Stimulated activated CD4-positive, alpha-beta T cell treated with anti-CD3 and anti-CD28 coated beads, Interleukin-4, amount 100 ng/mL, for 48 hours (primary cell): ENCODE measurements around the gene IFT27.

Experiments
- DNase-seq, 2 donors: peaks; one replicate each; pipeline ENCODE4 v3.0.0-alpha.2; 2020; ENCODE audit warnings: low read depth in 2 of 2

IFT27 gene

DNA sequence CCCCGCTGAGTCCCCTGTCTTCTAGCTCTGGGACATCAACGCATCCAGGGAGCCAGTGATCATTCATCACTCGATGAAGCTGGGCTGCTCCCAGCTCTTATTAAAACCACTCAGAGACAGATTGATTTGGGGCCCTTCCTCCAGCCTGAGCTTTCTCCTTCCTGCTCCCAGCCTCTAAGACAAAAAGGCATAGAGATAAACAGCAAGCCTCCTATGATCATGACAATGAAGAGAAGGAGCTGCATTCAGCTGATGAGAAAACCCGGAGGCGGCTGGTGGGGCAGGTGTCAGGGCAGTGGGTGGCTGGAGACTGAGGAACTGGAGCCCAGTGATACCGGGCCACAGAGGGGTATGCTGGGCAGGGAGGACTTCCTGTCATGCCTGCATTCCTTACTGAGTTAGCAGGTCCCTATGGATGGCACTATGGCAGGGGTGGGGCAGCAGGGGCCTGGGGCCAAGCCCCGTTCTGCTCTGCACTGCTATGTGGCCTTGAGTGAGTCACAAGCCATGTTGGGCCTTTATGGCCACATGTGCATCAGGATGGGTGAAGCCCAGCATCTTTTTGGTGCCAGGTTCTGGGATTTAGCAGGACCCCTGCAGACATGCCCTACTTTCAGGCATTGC is 20.7 kb upstream of the IFT27 start:
- no peak for DNase-seq

DNA sequence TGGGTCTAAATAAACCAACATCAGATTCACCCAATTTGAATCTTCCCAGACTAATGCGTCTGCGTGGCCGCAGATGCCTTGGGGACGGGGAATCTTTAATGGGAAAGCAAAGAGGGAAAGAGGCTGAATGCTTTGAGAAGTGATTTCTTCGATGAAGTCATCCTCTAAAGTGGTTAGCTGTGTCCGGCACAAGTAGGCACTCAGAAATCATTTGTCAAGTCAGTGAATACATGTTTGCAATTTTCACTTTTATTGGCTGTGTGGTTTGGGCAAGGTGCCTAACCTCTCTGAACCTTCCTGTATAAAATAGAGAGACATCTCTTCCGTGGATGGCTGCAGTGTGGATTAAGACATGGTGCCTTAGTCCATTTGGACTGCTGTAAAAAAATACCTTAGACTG is 19.7 kb upstream of the IFT27 start:
- no peak for DNase-seq

DNA sequence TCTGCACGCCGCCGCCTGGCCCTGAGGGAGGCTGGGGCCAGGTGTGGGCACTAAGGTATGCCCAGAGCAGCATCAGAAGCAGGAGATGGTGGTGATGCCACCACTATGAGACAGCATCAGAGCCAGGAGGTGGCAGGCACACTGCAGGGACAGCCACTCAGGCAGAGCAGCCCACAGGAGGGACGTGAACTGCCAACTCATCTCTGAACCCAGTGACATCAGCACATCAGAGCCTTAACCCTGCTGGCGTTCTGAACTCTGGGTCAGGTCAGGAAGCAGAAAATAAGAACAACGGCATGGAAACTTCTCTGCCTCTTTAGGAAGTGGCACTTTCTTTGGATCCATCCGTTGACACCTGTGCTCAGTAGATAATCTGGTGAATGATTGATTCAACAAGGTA is 14.7 kb upstream of the IFT27 start:
- peak; percentile 20 to 26 for DNase-seq

DNA sequence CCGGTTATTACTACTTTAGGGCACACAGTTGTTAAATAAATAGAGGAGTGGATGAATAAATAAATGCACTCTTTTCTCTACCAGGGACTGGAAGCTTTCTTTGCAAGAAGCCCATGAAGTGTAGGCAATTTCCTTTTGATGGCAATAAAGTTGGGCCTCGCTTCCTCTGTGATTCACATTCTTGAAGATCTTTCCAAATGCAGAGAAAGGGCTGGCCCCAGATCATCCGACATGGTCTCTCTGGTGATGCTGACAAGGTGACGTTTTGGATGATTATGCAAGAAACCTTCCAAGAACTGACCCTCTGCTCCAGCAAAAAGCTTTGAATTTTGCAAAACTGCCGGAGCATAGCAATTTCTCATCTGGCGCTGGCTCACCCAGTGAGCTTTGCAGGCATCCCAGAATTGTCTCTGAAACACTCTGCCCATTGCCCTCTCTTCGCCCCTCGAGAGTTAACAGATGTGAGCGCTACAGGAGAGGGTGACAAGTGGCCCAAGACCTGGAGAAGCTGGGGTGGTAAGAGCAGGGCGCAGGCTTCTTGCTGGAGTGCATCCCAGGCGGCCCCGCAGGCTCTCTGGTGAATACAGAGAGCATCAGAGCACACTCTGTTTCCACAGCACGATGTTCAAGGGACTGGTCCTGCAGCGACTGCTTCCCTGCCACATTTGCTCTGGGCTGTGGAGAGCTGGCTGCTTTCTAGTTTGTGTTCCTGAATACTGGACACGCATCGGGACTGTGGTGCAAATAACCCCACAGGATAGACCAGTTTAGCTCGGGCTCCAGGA is 11.5 kb upstream of the IFT27 start:
- DNase-seq: no peak

DNA sequence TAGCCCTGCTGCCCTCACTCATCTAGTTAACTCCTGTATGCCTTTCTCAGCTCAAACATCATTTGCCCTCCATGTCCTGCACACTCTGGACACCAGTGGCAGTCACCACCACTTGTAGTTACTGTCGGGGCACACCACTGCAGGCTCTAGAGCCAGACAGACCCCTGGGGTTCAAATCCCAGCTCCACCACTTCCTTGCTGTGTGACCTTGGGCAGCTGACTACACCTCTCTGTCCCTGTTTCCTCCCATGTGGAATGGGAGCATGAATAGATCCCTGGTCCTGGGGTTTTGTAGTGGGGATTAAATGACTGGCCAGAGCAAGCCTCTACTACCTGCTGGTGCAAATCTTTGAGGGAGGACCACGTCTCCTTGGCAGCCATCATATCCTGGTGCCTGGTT is 7.8 kb upstream of the IFT27 start:
- no peak for DNase-seq

DNA sequence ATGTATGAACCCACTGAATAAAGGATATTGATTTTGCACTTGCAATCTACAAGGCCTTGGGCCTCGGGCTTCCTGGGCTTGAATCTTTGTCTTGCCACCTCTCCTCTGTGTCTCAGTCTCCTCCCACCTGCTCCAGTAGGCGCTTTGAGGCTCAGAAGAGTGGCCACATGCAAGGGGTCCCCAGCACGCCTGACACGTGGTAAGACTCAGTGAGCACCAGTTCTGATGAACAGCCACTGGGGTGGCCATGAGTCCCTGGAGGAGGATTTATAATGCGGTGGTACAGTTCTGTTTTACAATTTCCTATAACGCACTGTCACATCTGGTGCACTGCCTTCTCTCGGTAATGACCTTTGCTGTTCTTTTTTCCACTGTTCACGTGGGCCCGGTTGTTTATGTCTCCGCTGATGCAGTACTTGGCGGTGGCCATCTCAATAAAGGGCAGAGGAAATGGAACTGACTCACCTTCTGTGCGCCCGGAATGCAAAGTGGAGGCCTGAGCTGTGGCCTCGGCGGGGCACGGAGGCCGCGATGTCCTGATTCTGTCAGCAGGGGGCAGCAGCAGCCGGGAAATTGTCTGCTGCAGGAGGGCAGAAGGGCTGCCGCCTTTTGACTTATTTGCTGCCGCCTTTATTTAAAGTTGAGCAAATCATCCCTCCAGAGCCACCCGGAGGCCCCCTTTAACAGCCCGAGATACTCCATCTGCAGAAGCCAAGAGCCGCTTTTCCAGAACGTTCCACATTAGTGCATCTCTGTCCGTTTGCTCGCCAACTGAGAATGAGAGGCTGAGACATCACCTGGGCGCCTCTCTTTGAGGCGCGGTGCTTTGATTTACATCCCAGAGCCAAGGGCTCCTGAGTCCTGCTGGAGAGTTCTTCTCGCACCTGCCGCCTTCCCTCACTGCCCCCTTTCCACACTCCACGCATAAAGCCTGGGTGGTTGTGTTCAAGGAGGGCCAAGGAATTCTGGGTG is 6.0 kb upstream of the IFT27 start:
- peak; percentile 77 to 86 for DNase-seq

DNA sequence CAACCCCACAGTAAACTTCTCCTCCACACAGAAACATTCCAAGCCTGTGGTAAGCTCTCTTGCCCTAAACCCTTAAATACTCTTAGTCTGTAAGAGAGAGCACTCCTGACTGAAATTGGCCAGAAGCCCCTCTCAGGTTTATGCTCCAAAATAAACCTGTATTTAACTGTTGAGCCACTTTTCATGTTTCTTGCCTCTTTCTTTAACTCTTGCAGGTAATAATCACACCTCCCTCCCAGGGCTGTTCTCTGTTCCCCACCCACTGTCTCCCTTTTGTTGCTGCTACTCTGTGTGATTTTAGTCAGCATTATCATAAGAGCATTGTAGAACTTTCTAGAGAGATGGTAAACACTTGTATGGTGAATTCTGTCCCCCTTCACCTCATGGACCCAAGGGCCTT is 2.1 kb upstream of the IFT27 start:
- DNase-seq: no peak

DNA sequence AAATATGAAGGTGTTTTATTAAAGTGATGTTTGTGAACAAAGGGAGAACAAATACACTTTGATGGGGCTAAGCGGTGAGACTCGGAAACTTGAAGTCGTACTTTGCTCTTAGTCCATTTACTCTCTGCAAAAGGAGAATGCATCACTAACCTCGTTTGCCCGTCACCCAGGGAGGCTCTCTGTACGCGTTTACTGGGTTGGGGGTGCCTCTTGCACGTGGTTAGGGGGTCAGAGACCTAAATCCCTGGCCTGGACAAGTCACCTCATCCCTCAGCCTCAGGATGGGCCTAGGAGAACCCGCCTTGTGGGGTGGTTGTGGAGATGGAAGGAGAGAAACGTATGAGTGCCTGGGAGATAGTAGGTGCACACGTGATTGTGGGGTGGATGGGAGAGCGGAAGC is 803 bp upstream of the IFT27 start:
- DNase-seq: no peak

DNA sequence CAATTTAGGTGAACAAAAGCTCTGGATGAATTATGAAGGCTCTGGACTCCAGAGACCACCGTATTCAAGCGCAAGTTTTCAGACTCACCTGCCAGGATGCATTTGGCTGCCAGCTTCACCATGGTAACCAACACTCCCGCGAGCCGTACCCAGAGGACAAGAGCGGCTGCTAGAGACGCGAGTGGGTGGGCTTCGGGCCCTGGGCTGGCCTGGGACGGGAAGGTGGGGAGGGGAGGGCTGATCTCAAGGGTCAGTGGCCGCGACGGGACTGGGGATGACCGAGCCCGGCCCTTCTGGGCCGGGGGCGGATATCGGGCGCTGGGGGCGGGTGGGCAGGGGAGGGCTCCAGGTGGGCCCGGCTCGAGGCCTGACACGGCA is 344 bp downstream of the IFT27 start:
- no peak for DNase-seq

DNA sequence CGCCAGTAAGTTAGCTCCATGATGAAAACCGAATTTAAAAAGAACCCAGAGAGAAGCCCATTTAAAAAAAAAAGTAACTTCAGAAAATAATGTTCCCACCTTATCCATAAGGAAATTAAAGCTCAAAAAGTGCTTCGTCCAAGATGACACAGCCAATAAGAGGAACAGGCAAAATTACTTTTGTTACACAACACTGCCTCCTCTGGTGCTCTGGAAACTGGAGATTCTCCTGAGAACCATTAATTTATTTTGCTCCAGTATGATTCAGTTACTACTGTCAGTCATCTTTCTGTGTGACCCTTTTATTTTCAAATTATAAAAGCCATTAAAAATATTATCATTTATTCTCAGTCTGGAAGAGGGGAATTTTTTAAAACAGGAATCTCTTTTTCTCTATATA is 2.0 kb downstream of the IFT27 start:
- DNase-seq: no peak

DNA sequence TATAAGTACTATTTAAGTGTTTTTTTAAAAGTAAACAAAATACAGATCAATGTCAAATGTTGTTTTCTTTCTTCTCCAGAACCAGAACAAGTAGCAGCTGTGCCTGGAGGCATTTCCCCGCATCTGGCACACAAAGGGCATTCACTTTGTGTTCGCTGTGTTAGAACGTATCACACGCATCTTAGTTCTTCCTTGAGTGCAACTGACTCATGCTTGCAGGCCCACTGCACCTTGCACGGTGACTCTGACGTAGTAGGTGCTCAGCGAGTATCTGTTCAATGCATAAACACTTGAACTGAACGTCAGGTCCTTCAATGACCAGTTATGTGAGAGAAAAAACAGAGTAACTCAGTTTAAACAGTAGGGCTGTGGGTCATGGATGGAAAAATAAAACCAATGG is 3.5 kb downstream of the IFT27 start:
- no peak for DNase-seq

DNA sequence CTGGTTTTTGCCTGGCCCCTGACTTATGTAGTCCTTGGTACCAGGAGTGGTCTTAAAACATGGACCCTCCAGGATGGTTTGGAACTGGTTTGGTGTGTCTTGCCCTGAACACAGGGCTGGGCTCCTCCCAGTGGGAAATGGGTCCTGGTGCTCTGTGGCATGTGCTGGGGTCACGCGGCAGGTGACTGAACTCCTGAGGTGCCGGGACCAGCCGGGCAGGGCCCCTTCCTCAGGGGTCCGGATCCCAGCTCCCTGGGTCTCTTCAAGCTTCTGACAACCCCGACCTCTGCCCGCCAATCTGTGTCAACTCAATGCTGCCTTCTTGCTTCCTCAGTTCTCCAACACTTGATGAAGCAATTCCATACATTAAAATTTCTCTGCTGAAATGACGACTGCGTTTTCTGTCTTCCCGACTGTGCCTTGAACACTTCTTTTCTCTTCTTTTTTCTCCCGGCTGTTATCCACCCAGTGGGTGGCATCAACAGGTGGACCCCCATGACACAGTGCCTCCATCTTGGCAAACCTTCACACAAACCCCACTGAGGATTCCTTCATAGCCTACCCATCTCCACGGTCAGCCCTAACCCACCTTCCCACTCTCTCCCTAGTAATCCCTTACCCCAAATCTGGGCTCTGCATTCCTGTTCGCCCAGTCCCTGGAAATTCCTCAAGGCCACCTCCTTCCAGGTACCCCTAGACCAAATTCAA is 4.4 kb downstream of the IFT27 start:
- no peak for DNase-seq

DNA sequence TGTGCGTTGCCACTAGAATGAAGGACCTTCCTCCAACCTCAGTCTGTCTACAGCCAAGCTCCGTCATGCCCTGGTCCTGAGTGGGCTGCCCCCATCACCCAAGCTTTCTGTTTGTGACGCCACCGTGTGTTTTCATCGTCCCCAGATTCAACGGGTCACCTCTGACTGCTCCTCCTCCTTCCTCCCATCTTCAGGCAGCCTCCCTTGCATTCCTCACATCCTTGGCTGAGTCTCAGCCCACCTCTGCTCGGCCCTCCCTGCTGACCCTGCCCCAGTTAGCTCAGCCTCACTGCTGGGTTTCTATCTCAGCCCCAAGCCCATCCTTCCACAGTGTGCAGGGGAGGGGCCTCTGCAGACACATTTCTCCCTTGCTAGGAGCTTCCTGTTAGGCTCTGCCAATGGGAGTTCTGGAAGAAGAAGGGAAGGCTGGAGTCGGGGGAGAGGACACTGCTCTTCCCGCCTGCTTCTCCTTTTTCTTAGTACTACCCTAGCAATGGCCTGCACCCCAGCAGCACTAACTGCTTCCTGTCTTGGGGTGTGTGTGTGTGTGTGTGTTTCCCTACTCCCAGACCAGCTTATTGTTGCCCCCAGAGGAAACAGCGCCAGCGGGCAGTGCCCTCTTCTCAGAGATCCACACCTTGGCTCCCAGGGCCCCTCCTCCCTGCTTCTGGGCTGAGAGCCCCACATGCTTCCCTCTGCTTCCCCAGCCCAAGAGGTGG is 5.2 kb downstream of the IFT27 start:
- DNase-seq: no peak

DNA sequence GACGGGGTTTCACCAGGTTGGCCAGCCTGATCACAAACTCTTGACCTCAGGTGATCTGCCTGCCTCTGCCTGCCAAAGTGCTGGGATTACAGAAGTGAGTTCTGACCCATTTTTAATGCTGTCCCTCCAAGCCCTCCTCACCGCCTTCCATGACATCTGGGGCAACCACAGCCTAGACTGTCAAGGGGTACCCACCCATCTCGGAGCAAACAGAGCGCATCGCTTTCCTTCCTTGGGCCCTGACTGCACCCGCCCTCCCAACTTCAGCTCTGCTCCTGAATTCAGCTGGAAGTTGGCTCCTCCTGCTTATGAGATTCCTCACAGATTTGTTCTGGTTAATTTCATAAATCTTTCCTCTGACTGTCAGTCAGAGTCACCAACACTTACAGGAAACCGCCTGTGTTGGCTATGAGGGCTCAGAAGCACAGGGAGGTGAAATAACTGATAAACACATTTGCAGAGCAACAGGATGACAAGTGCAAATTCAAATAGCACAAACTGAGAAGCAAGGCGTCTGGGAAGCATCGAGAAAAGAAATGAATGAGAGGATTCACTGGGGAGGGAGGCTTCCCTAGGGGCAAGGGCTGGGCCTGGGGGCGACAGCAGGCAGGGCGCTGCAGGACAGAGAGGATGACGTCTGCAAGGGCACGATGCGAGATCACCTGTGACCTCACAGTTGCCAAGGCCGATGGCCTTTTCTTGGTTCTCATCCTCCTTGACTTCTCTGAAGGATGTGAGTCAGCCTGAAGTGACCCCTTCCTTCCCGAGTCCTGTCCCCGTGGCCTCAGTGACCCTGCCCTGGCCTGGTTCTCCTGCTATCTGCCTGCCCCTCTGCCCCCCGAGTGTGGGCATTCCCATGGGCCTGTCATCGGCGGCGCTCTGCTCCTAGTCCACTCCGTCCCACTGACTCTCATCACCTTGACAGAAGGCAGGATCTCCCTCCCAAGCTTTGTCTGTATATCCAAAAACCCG is 6.1 kb downstream of the IFT27 start:
- DNase-seq: no peak

DNA sequence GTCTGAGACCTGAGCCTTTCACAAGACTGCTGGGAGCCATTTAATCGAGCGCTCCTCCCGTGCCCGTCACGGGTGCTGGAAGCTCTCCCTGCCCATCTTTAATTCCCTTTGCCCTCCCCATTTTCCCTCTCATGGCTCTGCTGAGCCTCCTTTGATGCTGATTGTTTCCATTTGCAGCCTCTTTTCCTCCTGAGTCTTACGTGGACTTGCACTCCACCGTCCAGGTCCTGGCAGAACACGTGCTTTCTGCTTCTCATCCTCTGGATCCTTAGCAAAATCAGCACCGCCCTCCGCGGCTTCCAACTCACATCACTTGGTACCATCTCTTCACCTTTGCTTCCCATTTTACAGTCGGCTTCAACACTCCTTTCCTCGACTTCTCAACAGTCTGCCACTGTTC is 7.3 kb downstream of the IFT27 start:
- no peak for DNase-seq

DNA sequence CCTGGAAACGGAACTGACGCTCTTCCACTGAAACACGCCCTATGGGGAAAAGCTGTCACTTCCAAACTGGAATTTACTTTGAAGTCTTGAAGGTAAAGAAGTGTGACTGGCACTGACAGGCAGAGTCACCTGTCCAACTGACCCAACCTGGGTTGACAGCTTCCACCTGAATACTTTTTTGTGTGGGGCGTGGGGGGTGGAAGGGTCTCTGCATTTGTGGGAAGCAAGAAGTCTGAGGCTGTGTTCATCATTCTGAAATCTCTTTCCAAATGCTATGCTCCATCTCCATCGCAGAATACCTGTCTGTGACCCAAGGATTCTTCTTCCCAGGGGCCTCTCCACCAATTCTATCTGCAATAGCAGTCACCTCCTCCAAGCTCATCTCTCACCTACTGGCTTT is 7.8 kb downstream of the IFT27 start:
- no peak for DNase-seq

DNA sequence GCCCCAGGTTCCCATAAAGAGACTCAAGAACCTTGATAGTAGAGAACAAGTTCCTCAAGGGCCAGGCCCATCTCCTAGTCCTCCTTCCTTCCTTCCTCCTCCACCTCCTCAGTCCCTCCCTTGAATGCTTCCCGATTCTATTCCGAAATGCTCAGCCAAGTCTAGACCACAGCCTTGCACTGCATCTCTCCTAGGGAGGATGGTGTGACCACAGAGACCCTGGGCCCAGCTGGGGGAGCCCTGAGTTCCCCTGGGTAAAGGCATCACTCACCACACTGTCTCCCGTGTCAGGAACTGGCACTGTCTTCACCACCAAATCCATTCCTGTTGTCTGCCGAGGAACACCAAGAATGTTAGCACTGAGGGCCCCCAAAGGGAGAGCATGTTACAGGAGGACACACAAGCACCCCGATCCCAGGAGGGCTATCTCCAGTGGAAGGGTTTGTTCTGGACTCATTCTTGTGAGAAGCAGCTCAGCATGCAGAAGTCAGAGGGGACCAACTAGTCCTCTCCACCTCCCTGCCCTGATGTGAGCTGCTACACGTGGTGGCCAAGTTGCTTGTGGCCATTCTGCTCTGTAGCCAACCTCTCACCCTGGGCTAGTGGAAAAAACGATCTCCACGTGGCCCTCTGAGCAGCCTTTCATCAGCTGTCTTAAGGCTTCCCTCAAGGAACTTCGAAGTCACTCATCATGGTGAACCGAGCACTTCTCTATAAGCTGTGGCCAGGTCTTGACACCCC is 8.7 kb downstream of the IFT27 start:
- DNase-seq: no peak

DNA sequence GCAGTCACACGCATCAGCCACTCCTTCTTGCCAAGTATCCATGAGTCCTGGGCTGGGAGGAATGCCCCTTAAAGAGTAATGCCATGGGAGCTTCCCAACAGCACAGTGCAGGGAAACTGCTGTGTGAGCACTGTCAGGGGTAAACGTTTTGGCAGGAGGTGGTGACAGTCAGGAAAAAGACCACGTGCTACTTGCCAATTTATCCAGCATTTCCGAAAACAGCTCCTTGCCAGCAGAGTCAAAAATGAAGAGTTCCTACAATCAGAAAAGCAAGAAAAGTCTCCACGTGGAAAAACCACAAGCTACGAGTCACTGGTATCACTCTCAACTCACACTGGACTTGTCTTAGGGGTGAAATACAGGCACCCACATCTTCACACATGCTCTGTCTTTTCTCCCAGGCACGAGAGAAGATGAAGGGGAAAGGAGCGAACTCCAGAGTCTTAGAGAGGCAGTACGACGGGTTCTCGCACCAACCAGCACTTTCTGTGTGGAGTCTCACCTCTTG is 9.9 kb downstream of the IFT27 start:
- no peak for DNase-seq
